Endothelial cell of umbilical vein (primary cell): ENCODE data around the gene PRMT1. TPM values are rescaled to one million over a fixed set of nuclear protein-coding genes. Genes with fewer than 3 reads are reported as not detected.

ENCODE experiments used
- BruUV-seq: library from RNA; stranded (reverse); fragments of 400-500 nt; replicated peaks from 2 replicates; lab custom pipeline; 2021; lab: Mats Ljungman, UMichigan
- CTCF ChIA-PET: fragments of 300-600, 350-600 bp; sonication (Branson Sonifier 250); formaldehyde crosslinking; loops from one replicate; lab custom pipeline; 2021; ENCODE audit warnings: antibody characterized with exemption, inconsistent platforms; lab: Charles Lee
- POLR2A ChIA-PET: fragments of 300-600, 350-600 bp; sonication (Branson Sonifier 250); formaldehyde crosslinking; loops from one replicate; lab custom pipeline; 2021; ENCODE audit warnings: antibody characterized with exemption, inconsistent platforms; lab: Charles Lee
- DNase-seq: peaks from one replicate; pipeline ENCODE4 v3.0.0-alpha.2; 2011; ENCODE audit warnings: low read depth, low spot score
- FAIRE-seq: peaks from 2 replicates; lab custom pipeline; 2011; peaks lifted over from hg19 to GRCh38; lab: Jason Lieb, UNC
- H2AFZ ChIP-seq: 2 replicates; pipeline ENCODE4 v1.6.0; 2012; ENCODE audit warnings: low read depth, low read length, control low read depth, inconsistent platforms
- H3K27ac ChIP-seq: 2 replicates; pipeline ENCODE4 v1.5.1; 2011; ENCODE audit warnings: low read depth, mild to moderate bottlenecking, control low read depth, low read length, moderate library complexity; ENCODE audit not compliant: insufficient read depth
- H3K27me3 ChIP-seq, 2 experiments: 2 replicates each; pipeline versions ENCODE4 v1.6.0 to v1.6.1; 2011; ENCODE audit warnings: low read length in 2 of 2, mixed read lengths in 1 of 2; ENCODE audit not compliant: control insufficient read depth in 2 of 2, insufficient read depth in 2 of 2
- H3K36me3 ChIP-seq, 2 experiments: 2 replicates in 1 of 2; 3 replicates in 1 of 2; pipeline ENCODE4 v1.5.1; 2011; ENCODE audit warnings: low read length in 2 of 2, mild to moderate bottlenecking in 1 of 2, moderate library complexity in 1 of 2; ENCODE audit not compliant: control insufficient read depth in 2 of 2, insufficient read depth in 2 of 2; ENCODE audit errors: extremely low read depth in 1 of 2
- H3K4me1 ChIP-seq: 3 replicates; pipeline ENCODE4 v1.5.1; 2011; ENCODE audit warnings: mild to moderate bottlenecking, low read length; ENCODE audit not compliant: control insufficient read depth, insufficient read depth; ENCODE audit errors: extremely low read depth
- H3K4me2 ChIP-seq: 2 replicates; pipeline ENCODE4 v1.6.1; 2011; ENCODE audit warnings: low read length, control low read depth, mixed read lengths; ENCODE audit not compliant: insufficient read depth
- H3K4me3 ChIP-seq, 3 experiments: fragments of 200-600 bp in 1 of 3; sonication (generic), shearing (Covaris generic) in 1 of 3; replicated peaks in 1 of 3; 2 replicates each; pipeline ENCODE4 v1.5.1; 2011 to 2016; ENCODE audit warnings: control low read depth in 3 of 3, low read length in 3 of 3, mild to moderate bottlenecking in 2 of 3, inconsistent platforms in 1 of 3, low read depth in 1 of 3, moderate library complexity in 1 of 3; ENCODE audit not compliant: insufficient read depth in 1 of 3
- H3K79me2 ChIP-seq: 2 replicates; pipeline ENCODE4 v1.6.0; 2012; ENCODE audit warnings: low read length, inconsistent platforms; ENCODE audit not compliant: control insufficient read depth, insufficient read depth
- H3K9ac ChIP-seq: replicated peaks from 2 replicates; pipeline ENCODE3; 2011; ENCODE audit warnings: low read length, control low read depth; ENCODE audit not compliant: insufficient read depth; ENCODE audit errors: extremely low read depth
- H3K9me1 ChIP-seq: replicated peaks from 3 replicates; pipeline ENCODE4 v1.6.0; 2011; ENCODE audit warnings: mild to moderate bottlenecking, low read length; ENCODE audit not compliant: control insufficient read depth, insufficient read depth; ENCODE audit errors: extremely low read depth
- H3K9me3 ChIP-seq: replicated peaks from 2 replicates; pipeline ENCODE4 v1.5.1; 2012; ENCODE audit warnings: low read length, inconsistent platforms; ENCODE audit not compliant: control insufficient read depth, insufficient read depth
- H4K20me1 ChIP-seq: replicated peaks from 2 replicates; pipeline ENCODE3; 2011; ENCODE audit warnings: mild to moderate bottlenecking, low read length; ENCODE audit not compliant: control insufficient read depth, insufficient read depth; ENCODE audit errors: extremely low read depth
- JUN ChIP-seq: IDR thresholded peaks from 2 replicates; pipeline ENCODE4 v1.6.1; 2011; ENCODE audit warnings: borderline replicate concordance, low read depth; ENCODE audit not compliant: insufficient read length, insufficient read depth
- MYC ChIP-seq: IDR thresholded peaks from one replicate; pipeline ENCODE4 v1.6.1; 2011; ENCODE audit warnings: mild to moderate bottlenecking, low read depth, low read length
- POLR2A ChIP-seq: IDR thresholded peaks from 2 replicates; pipeline ENCODE4 v1.6.1; 2012; ENCODE audit warnings: low read depth, mild to moderate bottlenecking, control low read depth, low read length
- dilution Hi-C: fragments of 300-500 bp; cut with MboI; formaldehyde crosslinking; loops from one replicate; pipeline ENCODE4 v1.15.0; 2019; ENCODE audit warnings: low sequenced_read_pairs; ENCODE audit not compliant: extremely low pct_ligation_motif_present
- intact Hi-C: fragments of 100-400 bp; cut with micrococcal nuclease; formaldehyde crosslinking; loops from one replicate; pipeline ENCODE4 v1.10.0; 2022
- polyA plus RNA-seq, 4 experiments: library from polyadenylated mRNA; depleted of rRNA in 3 of 4; stranded (reverse) in 3 of 4; unstranded in 1 of 4; fragments of >200 nt; gene quantifications; 2 replicates each; pipeline versions ENCODE4 v1.2.1 to v1.2.3, GENCODE V29; 2011 to 2012; ENCODE audit warnings: missing spikeins in 1 of 4
- total RNA-seq: library from RNA; stranded (reverse); gene quantifications from 2 replicates; pipeline ENCODE4 v1.2.3, GENCODE V29; 2021
- TF ChIP-seq, protein P1 (sequence below), 2 donors: IDR thresholded peaks; 1 replicate in 1 of 2; 2 replicates in 1 of 2; pipeline ENCODE4 v1.5.1; 2011; ENCODE audit warnings: low read length in 2 of 2, mild to moderate bottlenecking in 2 of 2, moderate library complexity in 2 of 2, control low read depth in 1 of 2, inconsistent platforms in 1 of 2, low read depth in 1 of 2; ENCODE audit not compliant: insufficient read depth in 1 of 2; ENCODE audit errors: extremely low read depth in 1 of 2

Gene PRMT1
- total and polyA plus RNA-seq, 2 donors (not counting 3 experiments of a cell fraction or from before 2014, with no cell fraction given), result 242 to 542 TPM

DNA sequence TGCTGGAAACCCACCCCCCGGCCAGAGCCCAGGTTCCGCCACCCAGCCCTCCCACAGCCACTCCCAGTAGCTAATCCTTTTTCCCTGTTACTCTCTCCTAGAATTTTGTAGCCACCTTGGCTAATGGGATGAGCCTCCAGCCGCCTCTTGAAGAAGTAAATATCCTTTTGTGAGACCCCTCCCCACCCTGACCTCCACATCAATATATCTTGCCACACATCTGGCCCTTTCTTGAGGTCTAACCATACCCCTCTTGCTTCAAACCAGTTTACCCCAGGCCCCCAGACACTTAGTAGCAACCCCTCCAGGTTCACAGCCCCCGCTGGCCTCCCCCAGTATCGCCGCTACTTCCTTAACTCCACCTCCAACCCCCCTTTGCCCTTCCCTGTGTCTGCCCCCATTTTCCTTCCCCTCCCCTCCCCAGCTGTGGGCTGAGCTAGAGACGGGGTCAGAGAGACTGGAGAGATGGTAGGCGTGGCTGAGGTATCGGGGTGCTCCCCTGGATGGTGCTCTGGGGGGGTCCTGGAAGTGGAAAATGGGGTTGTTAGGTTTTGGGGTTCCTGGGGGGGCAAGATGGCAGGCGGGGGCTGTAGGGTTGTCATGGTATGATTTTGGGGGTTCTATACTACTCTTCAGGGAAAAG, 2.8 kb downstream of the PRMT1 start:
- no peak overlapping the region for H3K27ac ChIP-seq
- H3K4me2 ChIP-seq, result no peak overlapping the region
- no peak overlapping the region for H3K9ac ChIP-seq
- no peak overlapping the region for H3K4me3 ChIP-seq
- no peak for FAIRE-seq
- no peaks in the 10 kb centered on the region for H3K9me1 ChIP-seq
- peaks cover 7 to 18% of the 10 kb centered on the region in 2 experiments for H3K36me3 ChIP-seq
- no TSS peak for BruUV-seq
- H3K79me2 ChIP-seq, result peaks cover 47% of the 10 kb centered on the region
- TF ChIP-seq POLR2A, result no peak
- intact Hi-C loops (loop anchor here (5.0 kb wide), 1 partner anchor 187 kb away; the partner anchor contains the start of gene PNKP), dilution Hi-C loops (no loop called here)
- H3K27me3 ChIP-seq, result no peaks in the 10 kb centered on the region
- CTCF ChIA-PET, result interaction anchor here (0.6 to 1.3 kb wide), 3 partner anchors 9 to 206 kb away, joined by 3 to 4 read pairs (median 3); no protein-coding TSS in a partner anchor
- no peaks in the 10 kb centered on the region for H4K20me1 ChIP-seq
- POLR2A ChIA-PET, result no interaction called here
- no peak for DNase-seq
- H3K9me3 ChIP-seq, result no peaks in the 10 kb centered on the region
- H2AFZ ChIP-seq, result no peak overlapping the region
- H3K4me1 ChIP-seq, result peaks cover 23% of the 10 kb centered on the region

GRCh38 chr19:49680421-49681351, 3.6 kb downstream of the PRMT1 start:
- intact Hi-C loops, result no loop called here
- dilution Hi-C loops, result no loop called here
- Histone ChIP-seq H4K20me1 (no peaks in the 10 kb centered on the region), H3K27ac (no peak overlapping the region), H3K9ac (no peak overlapping the region), H3K4me3 (no peak overlapping the region), H2AFZ (no peak overlapping the region), H3K9me1 (no peaks in the 10 kb centered on the region), H3K9me3 (no peaks in the 10 kb centered on the region), H3K79me2 (peaks cover 47% of the 10 kb centered on the region), H3K36me3 (peaks cover 8 to 22% of the 10 kb centered on the region in 2 experiments), H3K4me2 (no peak overlapping the region), H3K4me1 (peaks cover 23% of the 10 kb centered on the region), H3K27me3 (no peaks in the 10 kb centered on the region)
- TF ChIP-seq, protein P1, sequence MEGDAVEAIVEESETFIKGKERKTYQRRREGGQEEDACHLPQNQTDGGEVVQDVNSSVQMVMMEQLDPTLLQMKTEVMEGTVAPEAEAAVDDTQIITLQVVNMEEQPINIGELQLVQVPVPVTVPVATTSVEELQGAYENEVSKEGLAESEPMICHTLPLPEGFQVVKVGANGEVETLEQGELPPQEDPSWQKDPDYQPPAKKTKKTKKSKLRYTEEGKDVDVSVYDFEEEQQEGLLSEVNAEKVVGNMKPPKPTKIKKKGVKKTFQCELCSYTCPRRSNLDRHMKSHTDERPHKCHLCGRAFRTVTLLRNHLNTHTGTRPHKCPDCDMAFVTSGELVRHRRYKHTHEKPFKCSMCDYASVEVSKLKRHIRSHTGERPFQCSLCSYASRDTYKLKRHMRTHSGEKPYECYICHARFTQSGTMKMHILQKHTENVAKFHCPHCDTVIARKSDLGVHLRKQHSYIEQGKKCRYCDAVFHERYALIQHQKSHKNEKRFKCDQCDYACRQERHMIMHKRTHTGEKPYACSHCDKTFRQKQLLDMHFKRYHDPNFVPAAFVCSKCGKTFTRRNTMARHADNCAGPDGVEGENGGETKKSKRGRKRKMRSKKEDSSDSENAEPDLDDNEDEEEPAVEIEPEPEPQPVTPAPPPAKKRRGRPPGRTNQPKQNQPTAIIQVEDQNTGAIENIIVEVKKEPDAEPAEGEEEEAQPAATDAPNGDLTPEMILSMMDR (IDR thresholded peaks at IDR 0.05; ENCODE audit: extremely low read depth in 1 of 2, insufficient read depth in 1 of 2, low read depth in 1 of 2, low read length in 2 of 2), result peak; percentile 100
- peak; percentile 3 for TF ChIP-seq MYC
- no peak for TF ChIP-seq POLR2A
- TF ChIP-seq JUN, result no peak
- peak; percentile 80 for FAIRE-seq
- POLR2A ChIA-PET, result no interaction called here
- no TSS peak for BruUV-seq
- CTCF ChIA-PET, result interaction anchor here (0.5 to 1.6 kb wide), 11 partner anchors 8 to 207 kb away, joined by 3 to 9 read pairs (median 4); partner anchors contain the start of genes ADM5 and CPT1C
- peak; percentile 89 for DNase-seq
